Activated naive CD4-positive, alpha-beta T cell treated with anti-CD3 and anti-CD28 coated beads, Interleukin-2, amount 50 U/mL, for 72 hours (primary cell): ENCODE measurements around the gene TEX19. TPM values are rescaled to one million over a fixed set of nuclear protein-coding genes. Genes with fewer than 3 reads are reported as not detected.

Experiments
- ATAC-seq, 2 donors: fragments of 150-1000 bp; cut with Tn5 transposase; 2 replicates each; pipeline ENCODE4 v1.10.0; 2021; ENCODE audit warnings: mild to moderate bottlenecking in 2 of 2, moderate library complexity in 2 of 2
- DNase-seq, 2 donors: peaks; one replicate each; pipeline ENCODE4 v3.0.0; 2021 to 2022; ENCODE audit warnings: low spot score in 2 of 2
- H3K27ac Mint-ChIP-seq, 2 donors: one replicate each; pipeline ENCODE4 v1.8.0; 2022; ENCODE audit warnings: mild to moderate bottlenecking in 2 of 2, mixed read lengths in 2 of 2
- H3K36me3 Mint-ChIP-seq, 2 donors: one replicate each; pipeline ENCODE4 v1.8.0; 2022; ENCODE audit warnings: mixed read lengths in 2 of 2
- H3K9me3 Mint-ChIP-seq, 2 donors: one replicate each; pipeline ENCODE4 v1.8.0; 2022; ENCODE audit warnings: mixed read lengths in 2 of 2
- total RNA-seq, 2 donors: library from RNA; stranded (reverse); gene quantifications; one replicate each; pipeline ENCODE4 v1.2.3, GENCODE V29; 2022

The TEX19 gene
- total RNA-seq, 2 donors from 2014 or later, result 0.18 to 0.41 TPM

DNA sequence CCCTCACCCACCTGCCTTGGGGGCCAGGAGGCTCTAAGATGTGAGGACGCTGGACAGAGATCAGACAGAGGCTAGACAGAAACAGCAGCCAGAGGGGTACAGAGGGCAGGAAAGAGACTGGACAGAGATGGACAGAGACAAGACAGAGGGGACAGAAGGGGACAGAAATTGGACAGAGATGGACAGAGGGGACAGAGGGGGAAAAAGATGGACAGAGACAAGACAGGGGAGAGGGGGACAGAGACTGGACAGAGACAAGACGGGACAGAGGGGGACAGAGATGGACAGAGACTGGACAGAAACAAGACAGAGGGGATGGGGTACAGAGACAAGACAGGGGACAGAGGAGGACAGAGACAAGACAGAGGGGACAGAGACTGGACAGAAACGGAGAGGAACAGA, 28.7 kb downstream of the TEX19 start:
- Mint-ChIP-seq H3K36me3 (no peaks in the 10 kb centered on the region), H3K9me3 (no peaks in the 10 kb centered on the region), H3K27ac (no peak overlapping the region)
- ATAC-seq, result no peak
- no peak for DNase-seq

DNA sequence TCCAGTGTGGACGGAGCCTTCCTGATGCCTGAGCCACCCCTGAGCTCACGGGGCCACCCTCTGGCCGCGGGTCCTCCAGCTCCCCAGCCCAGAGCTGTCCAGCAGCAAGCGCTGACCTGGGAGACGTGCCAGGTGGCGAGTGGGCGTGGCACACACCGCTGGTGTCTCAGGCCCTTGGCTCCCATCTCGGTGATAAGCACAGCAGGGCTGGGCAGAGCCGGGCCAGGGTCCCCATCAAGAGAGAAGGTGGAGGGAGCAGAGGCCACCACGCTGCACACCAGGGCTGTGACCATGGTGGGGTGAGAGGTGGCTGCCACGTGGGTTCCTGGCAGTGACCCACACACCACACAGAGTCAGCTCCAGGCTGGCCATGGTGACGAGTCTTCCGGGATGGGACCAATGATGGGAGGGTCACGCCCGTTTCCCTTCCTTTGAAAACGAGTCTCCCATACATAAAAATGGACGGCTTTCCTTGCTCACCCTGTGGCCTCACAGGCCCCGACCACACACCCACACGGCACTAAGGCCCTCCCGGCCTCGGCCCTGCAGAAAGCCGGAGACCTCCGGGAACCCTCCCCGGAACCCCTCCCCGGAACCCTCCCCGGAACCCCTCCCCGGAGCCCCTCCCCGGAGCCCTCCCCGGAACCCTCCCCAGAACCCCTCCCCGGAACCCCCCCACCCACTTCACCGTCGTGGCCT, 29.3 kb downstream of the TEX19 start:
- Mint-ChIP-seq H3K36me3 (no peaks in the 10 kb centered on the region), H3K27ac (no peak overlapping the region), H3K9me3 (no peaks in the 10 kb centered on the region)
- no peak for DNase-seq
- ATAC-seq, result no peak

DNA sequence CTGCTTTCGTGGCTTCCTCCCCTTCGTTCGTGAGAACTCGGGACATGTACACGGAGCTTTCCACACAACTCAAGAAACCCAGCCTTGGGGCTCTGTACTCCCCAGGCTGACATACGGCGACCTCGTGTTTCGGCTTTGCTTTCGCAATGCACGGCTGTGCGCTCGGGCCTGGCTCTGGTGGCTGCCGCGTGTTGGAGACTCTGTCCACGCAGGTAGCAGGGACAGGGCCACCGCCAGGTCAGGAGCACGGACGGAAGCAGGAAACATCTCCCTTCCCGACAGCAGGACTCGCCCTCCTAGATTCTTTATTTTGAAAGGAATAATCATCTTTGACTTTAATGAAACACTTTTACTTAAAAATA, 29.9 kb downstream of the TEX19 start:
- no peak overlapping the region for H3K27ac Mint-ChIP-seq
- H3K36me3 Mint-ChIP-seq, result no peaks in the 10 kb centered on the region
- DNase-seq, result no peak
- no peaks in the 10 kb centered on the region for H3K9me3 Mint-ChIP-seq
- ATAC-seq, result no peak

DNA sequence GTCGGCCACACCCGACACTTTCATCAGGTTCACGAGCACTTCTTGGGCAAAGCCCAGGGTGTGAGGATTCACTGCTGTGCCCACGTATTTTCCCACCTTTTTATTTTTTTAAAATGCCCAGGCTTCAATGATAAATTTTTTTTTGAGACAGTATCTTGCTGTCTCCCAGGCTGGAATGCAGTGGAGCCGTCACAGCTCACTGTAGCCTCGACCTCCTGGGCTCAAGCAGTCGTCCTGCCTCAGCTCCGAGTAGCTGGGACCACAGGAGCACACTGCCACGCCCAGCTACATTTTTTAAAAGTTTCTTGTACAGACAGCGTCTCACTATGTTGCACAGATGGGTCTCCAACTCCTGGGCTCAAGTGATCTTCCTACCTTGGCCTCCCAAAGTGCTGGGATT, 30.3 kb downstream of the TEX19 start:
- no peak overlapping the region for H3K27ac Mint-ChIP-seq
- H3K9me3 Mint-ChIP-seq, result no peaks in the 10 kb centered on the region
- ATAC-seq (no peak), DNase-seq (no peak)
- H3K36me3 Mint-ChIP-seq, result no peaks in the 10 kb centered on the region

DNA sequence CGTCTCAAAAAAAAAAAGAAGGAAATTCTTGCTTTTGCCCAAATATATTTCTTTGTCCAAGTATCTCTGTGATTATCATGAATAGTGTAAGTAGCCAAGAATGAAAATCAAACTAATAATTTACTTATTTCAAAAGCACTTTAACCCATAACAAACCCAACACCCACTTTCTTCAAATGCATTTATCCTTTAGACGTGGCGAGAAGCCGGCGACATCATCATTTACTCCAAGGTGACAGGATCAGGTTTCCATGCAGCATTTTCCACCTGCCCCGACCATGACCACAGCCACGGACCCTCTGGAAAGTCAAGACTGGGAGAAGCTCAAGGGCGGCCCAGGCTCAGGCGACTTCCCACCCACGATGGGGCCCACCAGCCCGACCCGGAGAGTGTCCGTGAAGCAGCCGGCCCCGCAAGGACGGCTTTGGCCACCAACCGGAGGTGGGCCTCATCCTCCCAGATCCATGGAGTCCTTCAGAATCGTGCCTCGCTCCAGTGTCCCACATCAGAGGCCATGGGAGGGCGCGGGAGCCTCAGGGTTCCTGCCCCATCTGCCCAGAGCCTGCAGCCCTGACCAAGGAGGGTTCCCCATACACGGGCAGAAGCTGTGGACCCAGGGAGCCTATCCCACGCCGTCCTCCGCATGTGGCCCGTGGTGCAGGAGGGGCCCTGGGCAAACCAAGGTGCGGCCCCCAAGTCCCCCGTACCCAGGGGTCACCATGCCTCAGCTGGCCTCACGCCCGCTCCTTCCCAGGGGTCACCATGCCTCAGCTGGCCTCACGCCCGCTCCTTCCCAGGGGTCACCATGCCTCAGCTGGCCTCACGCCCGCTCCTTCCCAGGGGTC, 31.2 kb downstream of the TEX19 start:
- H3K27ac Mint-ChIP-seq, result no peak overlapping the region
- H3K36me3 Mint-ChIP-seq, result no peaks in the 10 kb centered on the region
- DNase-seq (no peak), ATAC-seq (no peak)
- H3K9me3 Mint-ChIP-seq, result no peaks in the 10 kb centered on the region

DNA sequence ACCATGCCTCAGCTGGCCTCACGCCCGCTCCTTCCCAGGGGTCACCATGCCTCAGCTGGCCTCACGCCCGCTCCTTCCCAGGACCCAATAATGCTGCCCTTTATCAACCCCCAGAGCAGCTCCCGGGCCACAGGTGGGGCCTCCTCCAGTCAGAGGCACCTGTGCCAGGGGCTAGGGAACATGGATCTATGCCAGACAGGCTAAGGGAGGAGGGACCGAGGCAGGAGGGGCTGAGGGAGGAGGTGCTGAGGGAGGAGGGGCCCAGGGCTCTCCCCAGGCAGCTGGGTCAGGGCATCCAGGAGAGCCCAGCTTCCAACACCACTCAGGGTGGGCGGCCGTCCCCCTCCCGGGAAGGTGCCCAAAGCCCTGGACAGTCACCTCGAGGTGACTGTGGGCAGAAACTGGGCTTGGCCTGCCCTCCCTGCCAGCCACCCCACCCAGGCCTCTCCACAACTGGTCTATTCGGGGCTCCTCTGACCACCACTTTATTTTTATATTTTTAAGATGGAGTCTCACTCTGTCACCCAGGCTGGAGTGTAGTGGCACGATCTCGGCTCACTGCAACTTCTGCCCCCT, 31.9 kb downstream of the TEX19 start:
- H3K9me3 Mint-ChIP-seq, result no peaks in the 10 kb centered on the region
- ATAC-seq, result no peak
- H3K36me3 Mint-ChIP-seq, result no peaks in the 10 kb centered on the region

DNA sequence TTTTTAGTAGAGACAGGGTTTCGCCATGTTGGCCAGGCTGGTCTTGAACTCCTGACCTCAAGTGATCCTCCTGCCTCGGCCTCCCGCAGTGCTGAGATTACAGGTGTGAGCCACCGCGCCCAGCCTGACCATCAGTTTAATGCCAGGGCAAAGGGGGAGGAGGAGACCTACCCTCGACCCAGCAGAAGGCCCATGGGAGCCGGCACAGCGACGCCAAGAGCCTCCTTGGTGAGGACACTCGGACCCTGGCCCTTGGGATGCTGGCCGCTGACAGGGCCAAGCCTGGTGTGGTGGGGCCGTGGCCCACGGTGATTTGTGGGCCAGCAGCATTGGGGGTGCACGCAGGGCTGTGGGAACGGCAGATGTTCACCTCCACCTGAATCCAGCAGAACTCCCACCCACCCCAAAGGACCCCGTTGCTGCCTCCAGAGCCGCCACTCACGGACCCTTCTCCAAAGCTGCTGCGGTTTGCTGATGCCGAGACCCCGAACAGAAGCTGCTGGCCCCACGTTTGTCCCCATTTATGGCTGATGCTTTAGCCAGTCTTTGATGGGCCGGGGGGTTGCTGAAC, 32.5 kb downstream of the TEX19 start:
- Mint-ChIP-seq H3K36me3 (no peaks in the 10 kb centered on the region), H3K27ac (no peak overlapping the region), H3K9me3 (no peaks in the 10 kb centered on the region)
- ATAC-seq (no peak), DNase-seq (no peak)

More for the DNA sequence above, 31.9 kb downstream of the TEX19 start:
- no peak for DNase-seq
- no peak overlapping the region for H3K27ac Mint-ChIP-seq

DNA sequence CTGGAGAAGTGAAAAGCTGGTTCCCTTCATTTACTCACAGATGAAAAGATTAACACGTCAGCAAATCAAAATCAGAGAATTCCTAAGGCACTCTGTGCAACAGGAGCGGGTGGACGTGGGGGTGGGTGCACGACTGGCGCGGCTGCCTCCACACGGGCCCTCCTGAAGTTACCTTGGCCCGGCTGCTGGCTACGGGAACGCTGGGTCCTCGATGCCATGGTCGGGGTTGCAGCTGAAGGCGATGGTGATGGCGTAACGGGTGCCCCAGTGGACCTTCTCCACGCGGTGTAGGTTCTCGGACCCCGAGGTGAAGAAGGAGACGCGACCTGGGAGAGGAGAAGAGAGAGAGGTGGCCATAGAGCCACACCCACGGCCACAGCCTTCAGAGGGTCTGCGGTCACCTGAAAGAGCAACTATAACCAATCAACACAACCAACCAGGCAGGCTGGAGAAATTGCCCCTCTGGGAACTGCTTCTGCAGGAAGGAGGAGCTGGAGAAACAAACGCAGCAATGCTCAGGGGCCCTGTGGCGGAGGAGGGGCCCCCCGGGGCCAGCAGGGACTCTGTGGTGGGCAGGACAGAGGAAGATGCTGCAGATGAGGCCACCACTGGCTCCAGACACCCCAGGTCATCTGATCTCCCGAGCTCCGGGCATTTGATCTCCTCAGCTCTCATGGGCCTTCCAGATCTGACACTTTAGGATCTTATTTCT, 33.3 kb downstream of the TEX19 start:
- Mint-ChIP-seq H3K9me3 (no peaks in the 10 kb centered on the region), H3K36me3 (no peaks in the 10 kb centered on the region), H3K27ac (no peak overlapping the region)
- DNase-seq, result no peak
- ATAC-seq, result no peak

DNA sequence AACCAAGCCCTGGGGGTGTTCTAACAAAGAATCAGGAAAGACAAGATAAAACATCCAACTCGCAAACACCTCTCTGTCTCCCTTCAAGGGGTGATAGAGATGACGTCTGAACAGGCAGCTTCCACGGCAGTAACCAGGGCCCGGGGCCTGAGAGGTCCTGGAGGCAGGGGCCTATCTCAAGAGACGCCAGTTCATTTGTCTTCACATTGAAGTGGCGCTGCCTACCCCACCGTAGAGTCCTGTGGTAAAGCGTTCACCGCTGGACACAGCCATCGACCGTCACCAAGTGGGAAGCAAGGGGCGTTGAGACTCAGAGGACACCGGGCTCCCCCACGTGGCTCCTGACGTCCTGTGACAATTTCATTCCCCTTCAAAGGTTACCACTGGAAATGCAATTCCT, 33.9 kb downstream of the TEX19 start:
- H3K9me3 Mint-ChIP-seq, result no peaks in the 10 kb centered on the region
- DNase-seq (no peak), ATAC-seq (no peak)
- H3K36me3 Mint-ChIP-seq, result no peaks in the 10 kb centered on the region
- no peak overlapping the region for H3K27ac Mint-ChIP-seq

DNA sequence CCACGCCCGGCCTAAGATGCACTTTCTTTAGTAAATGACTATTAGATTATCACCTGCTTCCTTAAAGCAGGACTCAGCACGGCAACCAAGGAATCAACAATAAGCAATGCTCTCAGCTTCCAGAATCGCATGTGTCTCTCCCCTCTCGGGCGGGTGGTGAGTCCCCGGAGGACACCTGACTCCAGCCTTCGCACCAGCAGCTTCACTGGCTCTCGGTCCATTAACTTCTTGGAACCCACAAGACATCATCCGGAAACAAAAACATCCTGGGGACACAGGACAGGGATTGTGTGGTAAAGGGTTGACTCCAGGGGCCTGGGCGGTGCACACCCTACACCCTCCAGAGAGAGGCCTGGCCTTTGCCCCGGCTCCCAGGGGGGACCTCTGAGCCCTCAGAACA, 35.2 kb downstream of the TEX19 start:
- Mint-ChIP-seq H3K36me3 (no peaks in the 10 kb centered on the region), H3K9me3 (no peaks in the 10 kb centered on the region), H3K27ac (no peak overlapping the region)
- no peak for ATAC-seq
- DNase-seq, result no peak

DNA sequence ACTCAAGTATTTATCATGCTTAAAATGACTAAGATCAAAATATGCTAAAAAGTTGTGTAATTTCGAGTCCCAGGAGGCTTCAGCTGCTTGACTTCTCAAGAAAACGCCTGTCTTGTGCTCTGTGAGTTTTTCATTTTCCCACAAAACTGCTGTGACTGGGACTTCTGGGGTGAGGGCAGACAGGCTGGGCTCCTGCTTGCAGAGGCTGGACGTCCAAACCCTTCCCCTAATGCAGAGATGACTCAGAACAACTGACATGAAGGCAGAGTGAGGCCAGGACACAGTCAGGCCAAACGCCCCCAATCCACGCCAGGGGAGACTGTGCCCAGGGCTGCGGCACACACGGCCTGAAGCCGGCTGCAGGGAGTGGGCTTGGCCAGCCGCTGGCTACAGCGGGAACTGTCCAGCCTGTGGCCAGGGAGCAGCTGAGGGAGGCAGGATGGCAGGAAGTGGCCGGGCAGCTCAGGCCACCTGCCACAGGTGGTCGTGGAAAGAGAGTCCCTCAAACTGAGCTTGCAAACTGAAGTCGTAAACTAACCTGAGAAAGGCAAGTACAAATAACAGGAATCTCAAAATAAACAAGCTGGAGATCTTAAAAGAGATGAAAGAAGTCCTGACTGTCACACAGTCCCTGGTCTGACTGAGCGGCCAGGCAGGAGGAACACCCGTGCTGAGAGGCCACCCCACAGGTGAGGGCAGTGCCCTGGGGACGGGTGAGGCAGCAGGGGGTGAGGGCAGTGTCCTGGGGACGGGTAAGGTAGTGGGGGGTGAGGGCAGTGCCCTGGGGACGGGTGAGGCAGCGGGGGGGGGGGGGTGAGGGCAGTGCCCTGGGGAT, 37.8 kb downstream of the TEX19 start:
- Mint-ChIP-seq H3K27ac (no peak overlapping the region), H3K36me3 (peaks cover 0 to 10% of the 10 kb centered on the region in 2 donors), H3K9me3 (no peaks in the 10 kb centered on the region)
- no peak for DNase-seq
- no peak for ATAC-seq

DNA sequence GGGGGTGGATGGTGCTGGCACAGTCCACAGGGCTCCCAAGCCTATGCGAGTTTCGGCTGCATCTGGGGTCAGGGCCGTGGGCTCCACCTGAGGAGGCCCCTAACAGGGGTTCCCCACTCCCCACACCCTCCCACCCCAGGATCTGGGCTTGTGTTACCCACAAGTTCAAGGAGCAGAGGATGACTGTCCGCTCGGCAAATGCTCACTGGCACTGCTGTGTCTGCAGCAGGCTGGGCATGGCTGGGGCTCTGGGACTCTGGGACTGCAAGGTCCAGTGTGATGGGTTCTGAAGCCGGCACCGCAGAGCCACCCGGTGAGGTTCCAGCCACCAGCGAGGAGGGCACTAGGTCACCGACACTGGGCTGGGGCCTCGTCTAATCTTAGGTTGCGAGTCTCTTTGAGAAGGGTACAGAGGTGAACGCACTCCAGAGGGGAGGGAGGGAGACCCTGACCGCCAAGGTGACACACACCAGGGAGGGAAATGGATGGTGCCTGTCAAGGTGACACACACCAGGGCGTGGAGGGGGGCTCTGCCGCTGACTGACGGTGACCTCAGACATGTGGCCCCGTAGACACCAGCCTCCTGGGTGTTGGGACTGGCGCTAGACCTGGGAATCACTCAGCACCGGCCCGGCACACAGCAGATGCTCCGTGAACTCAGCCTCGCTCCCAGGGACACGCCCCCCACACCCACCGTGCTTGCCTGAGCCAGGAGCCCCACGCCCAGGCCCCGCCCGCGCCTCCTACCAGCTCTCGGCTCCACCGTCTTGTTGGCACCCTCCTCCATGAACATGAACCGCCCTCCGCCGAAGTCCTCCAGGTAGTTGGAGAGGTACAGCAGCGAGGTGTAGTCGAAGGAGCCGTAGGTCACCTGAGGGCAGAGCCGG, 38.6 kb downstream of the TEX19 start:
- ATAC-seq (no peak), DNase-seq (no peak)
- H3K27ac Mint-ChIP-seq, result no peak overlapping the region
- H3K36me3 Mint-ChIP-seq, result peaks cover 0 to 13% of the 10 kb centered on the region in 2 donors
- H3K9me3 Mint-ChIP-seq, result no peaks in the 10 kb centered on the region

DNA sequence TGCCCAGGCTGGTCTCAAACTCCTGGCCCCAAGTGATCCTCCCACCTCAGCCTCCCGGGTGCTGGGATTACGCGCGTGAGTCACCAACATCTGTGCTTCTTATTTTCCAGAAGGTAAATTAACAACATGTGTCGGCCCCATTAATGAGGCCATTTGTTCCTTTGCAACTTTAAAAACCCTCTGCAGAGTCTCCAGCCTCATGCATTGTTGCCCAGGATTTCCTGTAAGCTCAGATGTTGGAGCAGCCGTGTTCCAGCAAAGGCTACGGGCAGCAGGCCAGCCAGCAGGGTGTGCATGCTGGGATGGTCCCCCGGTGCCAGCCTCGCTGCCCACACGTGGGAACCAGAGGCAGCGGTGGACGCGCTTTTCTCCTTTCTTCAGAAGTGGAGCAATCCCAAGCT, 40.0 kb downstream of the TEX19 start:
- Mint-ChIP-seq H3K36me3 (peaks cover 4 to 18% of the 10 kb centered on the region in 2 donors), H3K27ac (no peak overlapping the region), H3K9me3 (no peaks in the 10 kb centered on the region)
- no peak for DNase-seq
- ATAC-seq, result no peak

DNA sequence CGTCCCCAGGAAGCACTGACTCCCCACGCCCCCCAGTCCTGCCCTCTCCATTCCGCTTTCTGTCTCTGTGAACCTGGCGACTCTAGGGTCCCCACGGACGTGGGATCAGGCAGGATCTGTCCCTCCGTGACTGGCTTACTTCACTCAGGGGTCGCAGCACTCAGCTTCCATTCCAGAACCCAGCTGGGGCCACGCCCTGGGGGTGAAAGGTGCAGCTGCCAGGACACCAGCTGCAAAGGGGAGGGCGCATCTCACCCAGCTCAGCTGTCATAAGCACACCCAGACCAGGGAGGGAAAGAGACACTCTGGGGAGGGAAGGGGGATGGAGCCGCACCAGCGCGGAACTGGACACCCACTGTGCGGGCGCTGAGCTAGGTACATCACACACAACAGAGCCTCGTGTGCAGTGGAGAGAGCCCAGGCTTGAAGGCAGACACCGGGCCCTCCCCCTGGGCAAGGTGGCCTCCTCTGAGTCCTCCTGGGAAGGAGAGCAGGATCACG, 40.6 kb downstream of the TEX19 start:
- DNase-seq (no peak), ATAC-seq (no peak)
- peaks cover 4 to 18% of the 10 kb centered on the region in 2 donors for H3K36me3 Mint-ChIP-seq
- no peaks in the 10 kb centered on the region for H3K9me3 Mint-ChIP-seq
- no peak overlapping the region for H3K27ac Mint-ChIP-seq

DNA sequence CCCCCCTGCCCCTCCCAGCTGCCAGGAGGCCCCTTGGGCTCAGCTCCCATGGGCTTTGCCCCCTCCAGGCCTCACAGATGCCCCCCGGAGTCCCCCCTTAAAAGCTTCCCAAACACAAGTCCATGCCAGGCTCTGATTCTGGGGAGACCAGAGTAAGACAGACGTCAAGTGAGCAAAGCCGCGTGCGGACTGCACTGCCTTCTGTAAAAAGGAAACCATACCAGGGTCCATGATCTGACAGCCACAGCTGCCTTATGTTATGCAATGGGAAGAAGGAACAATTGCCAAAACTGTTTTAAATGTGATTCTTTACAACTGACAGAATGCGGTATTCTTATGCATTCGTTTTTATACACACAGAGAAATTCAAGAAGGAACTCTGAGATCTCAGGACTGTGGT, 41.2 kb downstream of the TEX19 start:
- H3K9me3 Mint-ChIP-seq, result no peaks in the 10 kb centered on the region
- DNase-seq (no peak), ATAC-seq (no peak)
- H3K36me3 Mint-ChIP-seq, result peaks cover 4 to 18% of the 10 kb centered on the region in 2 donors
- H3K27ac Mint-ChIP-seq, result no peak overlapping the region
